MM.1S (cell line): ENCODE results near the gene PTGR3.

Experiments used
- DNase-seq: peaks from one replicate; pipeline ENCODE4 v3.0.0-alpha.2; 2015
- H2AFZ ChIP-seq: fragments of 300-600 bp; sonication (generic); 2 replicates; pipeline ENCODE4 v1.6.0; 2016; ENCODE audit warnings: antibody characterized with exemption, low read length
- H3F3A ChIP-seq: fragments of 300-600 bp; sonication (generic); 2 replicates; pipeline ENCODE4 v1.6.1; 2016; ENCODE audit warnings: mild to moderate bottlenecking, antibody characterized with exemption, low read length, moderate library complexity, mixed read lengths; ENCODE audit not compliant: insufficient read depth
- H3K27ac ChIP-seq: fragments of 300-600 bp; sonication (generic); 2 replicates; pipeline ENCODE4 v1.5.1; 2016; ENCODE audit warnings: mild to moderate bottlenecking, low read length
- H3K27me3 ChIP-seq: fragments of 300-600 bp; sonication (generic); replicated peaks from 2 replicates; pipeline ENCODE4 v1.6.0; 2016; ENCODE audit warnings: low read length; ENCODE audit not compliant: insufficient read depth
- H3K36me3 ChIP-seq: fragments of 300-600 bp; sonication (generic); replicated peaks from 2 replicates; pipeline ENCODE4 v1.6.1; 2016; ENCODE audit warnings: mild to moderate bottlenecking, low read length, mixed read lengths; ENCODE audit not compliant: insufficient read depth
- H3K4me1 ChIP-seq: fragments of 300-600 bp; sonication (generic); 2 replicates; pipeline ENCODE4 v1.6.1; 2016; ENCODE audit warnings: low read length, mixed read lengths
- H3K4me2 ChIP-seq: fragments of 300-600 bp; sonication (generic); 2 replicates; pipeline ENCODE4 v1.6.0; 2016; ENCODE audit warnings: low read depth, low read length
- H3K4me3 ChIP-seq: fragments of 300-600 bp; sonication (generic); 2 replicates; pipeline ENCODE4 v1.5.1; 2016; ENCODE audit warnings: low read length, mixed read lengths
- H3K79me2 ChIP-seq: fragments of 300-600 bp; sonication (generic); 2 replicates; pipeline ENCODE4 v1.6.1; 2016; ENCODE audit warnings: mixed run types, low read length, mixed read lengths
- H3K9ac ChIP-seq: fragments of 300-600 bp; sonication (generic); 2 replicates; pipeline ENCODE4 v1.6.1; 2016; ENCODE audit warnings: low read length, mixed read lengths
- H3K9me2 ChIP-seq: fragments of 300-600 bp; sonication (generic); replicated peaks from 2 replicates; pipeline ENCODE4 v1.6.1; 2016; ENCODE audit warnings: mild to moderate bottlenecking, low read length, mixed read lengths; ENCODE audit not compliant: insufficient read depth
- H3K9me3 ChIP-seq: fragments of 300-600 bp; sonication (generic); replicated peaks from 2 replicates; pipeline ENCODE4 v1.6.1; 2016; ENCODE audit warnings: mild to moderate bottlenecking, low read length, mixed read lengths; ENCODE audit not compliant: insufficient read depth
- H4K20me1 ChIP-seq: fragments of 300-600 bp; sonication (generic); 2 replicates; pipeline ENCODE4 v1.6.1; 2016; ENCODE audit warnings: mild to moderate bottlenecking, low read length, moderate library complexity, mixed read lengths; ENCODE audit not compliant: insufficient read depth
- CTCF ChIP-seq: fragments of 300-600 bp; sonication (generic); IDR thresholded peaks from 2 replicates; pipeline ENCODE4 v1.5.1; 2016; ENCODE audit warnings: antibody characterized with exemption, low read length, mixed read lengths
- EZH2 ChIP-seq: fragments of 300-600 bp; sonication (generic); optimal IDR thresholded peaks from 2 replicates; pipeline ENCODE3; 2017; ENCODE audit warnings: low read depth, mild to moderate bottlenecking, antibody characterized with exemption, low read length, mixed read lengths
- EZH2phosphoT487 ChIP-seq: fragments of 300-600 bp; sonication (generic); IDR thresholded peaks from 2 replicates; pipeline ENCODE4 v1.6.1; 2018; ENCODE audit warnings: antibody characterized with exemption, low read length

PTGR3 gene

GRCh38 chr18:75211002-75211621, 2.2 kb upstream of the PTGR3 start:
- Histone ChIP-seq H3K9ac (peak overlapping the region; percentile 93), H3K36me3 (no peaks in the 10 kb centered on the region), H3K9me3 (no peaks in the 10 kb centered on the region), H4K20me1 (no peaks in the 10 kb centered on the region), H3F3A (peaks cover 20% of the 10 kb centered on the region), H3K79me2 (peaks cover 62% of the 10 kb centered on the region), H2AFZ (peak overlapping the region; percentile 93), H3K4me3 (peak overlapping the region; percentile 92), H3K27me3 (no peaks in the 10 kb centered on the region), H3K4me1 (peaks cover 8% of the 10 kb centered on the region), H3K4me2 (peak overlapping the region; percentile 100), H3K9me2 (no peaks in the 10 kb centered on the region), H3K27ac (peak overlapping the region; percentile 99; the same call in 1 of the 2 replicates)
- peak; percentile 21 for DNase-seq
- TF ChIP-seq EZH2phosphoT487 (no peak), CTCF (no peak), EZH2 (no peak)

- peaks cover 65% of the 10 kb centered on the region for H3K79me2 ChIP-seq
- TF ChIP-seq CTCF, result no peak
- TF ChIP-seq EZH2, result no peak
- TF ChIP-seq EZH2phosphoT487, result no peak
- H3K4me3 ChIP-seq, result peak within 1 kb of the TSS; percentile 92
- no peaks in the 10 kb centered on the region for H3K27me3 ChIP-seq
- DNase-seq, result peak; percentile 86
- H3K36me3 ChIP-seq, result no peaks in the 10 kb centered on the region
- H3F3A ChIP-seq, result peaks cover 18% of the 10 kb centered on the region
- peak within 1 kb of the TSS; percentile 93 for H2AFZ ChIP-seq
- H3K9me3 ChIP-seq, result no peaks in the 10 kb centered on the region
- no peaks in the 10 kb centered on the region for H4K20me1 ChIP-seq
- H3K9me2 ChIP-seq, result no peaks in the 10 kb centered on the region
- H3K4me1 ChIP-seq, result peaks cover 8% of the 10 kb centered on the region
- H3K9ac ChIP-seq, result peak within 1 kb of the TSS; percentile 93
- H3K4me2 ChIP-seq, result peak within 1 kb of the TSS; percentile 100
- H3K27ac ChIP-seq, result peak within 1 kb of the TSS; percentile 99
Measured at GRCh38 chr18:75210274-75211001, 1.5 kb upstream of the PTGR3 start, which contains the start of gene TSHZ1. TSS of gene TSHZ1 (plus strand) at chr18:75210797. CDS start at chr18:75211877, 1,080 bp downstream.

- Histone ChIP-seq H3K4me1 (peaks cover 8% of the 10 kb centered on the region), H3K36me3 (no peaks in the 10 kb centered on the region), H4K20me1 (no peaks in the 10 kb centered on the region), H3K4me3 (peak overlapping the region; percentile 92), H3K9ac (peak overlapping the region; percentile 93), H3F3A (peaks cover 18% of the 10 kb centered on the region), H3K9me2 (no peaks in the 10 kb centered on the region), H3K4me2 (peak overlapping the region; percentile 100), H3K79me2 (peaks cover 65% of the 10 kb centered on the region), H3K9me3 (no peaks in the 10 kb centered on the region), H3K27ac (peak overlapping the region; percentile 99), H3K27me3 (no peaks in the 10 kb centered on the region), H2AFZ (peak overlapping the region; percentile 88)
- TF ChIP-seq EZH2phosphoT487 (no peak), EZH2 (no peak), CTCF (no peak)
- DNase-seq, result no peak
Measured at GRCh38 chr18:75209951-75210258, 966 bp upstream of the PTGR3 start.
